CD4-positive, alpha-beta T cell (primary cell): ENCODE measurements around the gene RXFP1. TPM values are rescaled to one million over a fixed set of nuclear protein-coding genes. Genes with fewer than 3 reads are reported as not detected.

ENCODE experiments used
- ATAC-seq: fragments of 200-7000 bp; cut with Tn5 transposase; one replicate; pipeline ENCODE4 v1.10.0; 2022; ENCODE audit warnings: mild to moderate bottlenecking; ENCODE audit not compliant: poor library complexity
- CTCF ChIA-PET: fragments of 350-600 bp; sonication (Branson Sonifier 250); formaldehyde crosslinking; loops from one replicate; lab custom pipeline; 2021; ENCODE audit warnings: antibody characterized with exemption, inconsistent platforms; lab: Charles Lee
- POLR2A ChIA-PET: fragments of 350-600 bp; sonication (Branson Sonifier 250); formaldehyde crosslinking; loops from one replicate; lab custom pipeline; 2021; ENCODE audit warnings: antibody characterized with exemption, inconsistent platforms; lab: Charles Lee
- DNase-seq, 14 experiments: peaks; one replicate each; pipeline ENCODE4 v3.0.0-alpha.2; 2013 to 2020; ENCODE audit warnings: mixed read lengths in 2 of 14
- H3K27ac ChIP-seq, 2 donors: one replicate each; pipeline versions ENCODE4 v1.5.1 to v1.7.0; 2013; ENCODE audit warnings: low read length in 2 of 2, low read depth in 1 of 2, mild to moderate bottlenecking in 1 of 2
- H3K27me3 ChIP-seq, 2 experiments: 1 replicate in 1 of 2; 2 replicates in 1 of 2; pipeline versions ENCODE4 v1.6.1 to v1.7.0; 2013; ENCODE audit warnings: low read length in 2 of 2, control low read depth in 1 of 2, mild to moderate bottlenecking in 1 of 2, moderate library complexity in 1 of 2; ENCODE audit not compliant: insufficient read depth in 2 of 2, control insufficient read depth in 1 of 2
- H3K36me3 ChIP-seq: one replicate; pipeline ENCODE4 v1.6.1; 2013; ENCODE audit warnings: low read length, control low read depth; ENCODE audit not compliant: insufficient read depth
- H3K4me1 ChIP-seq: one replicate; pipeline ENCODE4 v1.6.1; 2013; ENCODE audit warnings: low read length, control low read depth; ENCODE audit not compliant: insufficient read depth
- H3K4me3 ChIP-seq: one replicate; pipeline ENCODE4 v1.5.1; 2013; ENCODE audit warnings: mild to moderate bottlenecking, low read length, moderate library complexity
- H3K9me3 ChIP-seq, 2 experiments: 1 replicate in 1 of 2; 2 replicates in 1 of 2; pipeline versions ENCODE4 v1.6.1 to v1.7.0; 2013; ENCODE audit warnings: low read length in 2 of 2, mild to moderate bottlenecking in 2 of 2, control low read depth in 1 of 2, moderate library complexity in 1 of 2; ENCODE audit not compliant: control insufficient read depth in 1 of 2, insufficient read depth in 1 of 2
- H3K27ac Mint-ChIP-seq: one replicate; pipeline ENCODE4 v1.8.0; 2020; ENCODE audit warnings: mixed read lengths
- H3K27me3 Mint-ChIP-seq: one replicate; pipeline ENCODE4 v1.8.0; 2021; ENCODE audit warnings: mixed read lengths
- H3K36me3 Mint-ChIP-seq: one replicate; pipeline ENCODE4 v1.8.0; 2021; ENCODE audit warnings: low read depth, mixed read lengths
- H3K4me1 Mint-ChIP-seq: one replicate; pipeline ENCODE4 v1.8.0; 2021; ENCODE audit warnings: low read depth, mixed read lengths
- H3K4me3 Mint-ChIP-seq: one replicate; pipeline ENCODE4 v1.8.0; 2020; ENCODE audit warnings: mild to moderate bottlenecking, mixed read lengths
- H3K9me3 Mint-ChIP-seq: one replicate; pipeline ENCODE4 v1.8.0; 2020; ENCODE audit warnings: mixed read lengths
- intact Hi-C, 2 experiments: fragments of 100-400 bp; cut with DNase I in 1 of 2; cut with micrococcal nuclease in 1 of 2; formaldehyde crosslinking; loops; one replicate each; pipeline versions ENCODE4 v1.15.1 to v1.9.0; 2023 to 2025; cut with DNase I, micrococcal nuclease
- total RNA-seq, 174 experiments: library from RNA in 2 of 174; stranded (reverse) in 2 of 174; gene quantifications; one replicate each; pipeline ENCODE4 v1.2.3 and lab custom pipeline; 2021 to 2026
- TF ChIP-seq, protein P1 (sequence below): fragments of 200-600 bp; IDR thresholded peaks from one replicate; pipeline ENCODE4 v1.8.0; 2022; ENCODE audit warnings: antibody characterized with exemption, mild to moderate bottlenecking

RXFP1 gene
- total RNA-seq, 2 experiments from 2014 or later = not detected

DNA sequence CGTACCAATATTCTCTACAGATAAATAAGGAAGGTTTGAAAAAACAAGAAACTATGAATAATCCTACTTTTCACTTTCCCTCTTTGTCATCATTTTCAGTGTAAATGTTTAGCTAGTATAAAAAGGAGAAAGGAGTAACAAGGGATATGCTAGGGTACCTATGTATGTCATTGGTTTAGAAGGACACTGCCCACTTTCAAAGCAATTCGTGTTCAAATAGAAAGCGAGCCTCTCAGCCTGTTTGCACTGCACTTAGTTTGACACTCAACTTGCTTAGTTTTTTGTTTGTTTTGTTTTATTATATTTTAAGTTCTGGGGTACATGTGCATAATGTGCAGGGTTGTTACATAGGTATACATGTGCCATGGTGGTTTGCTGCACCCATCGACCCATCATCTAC, 21.6 kb upstream of the RXFP1 start:
- TF ChIP-seq, protein P1, sequence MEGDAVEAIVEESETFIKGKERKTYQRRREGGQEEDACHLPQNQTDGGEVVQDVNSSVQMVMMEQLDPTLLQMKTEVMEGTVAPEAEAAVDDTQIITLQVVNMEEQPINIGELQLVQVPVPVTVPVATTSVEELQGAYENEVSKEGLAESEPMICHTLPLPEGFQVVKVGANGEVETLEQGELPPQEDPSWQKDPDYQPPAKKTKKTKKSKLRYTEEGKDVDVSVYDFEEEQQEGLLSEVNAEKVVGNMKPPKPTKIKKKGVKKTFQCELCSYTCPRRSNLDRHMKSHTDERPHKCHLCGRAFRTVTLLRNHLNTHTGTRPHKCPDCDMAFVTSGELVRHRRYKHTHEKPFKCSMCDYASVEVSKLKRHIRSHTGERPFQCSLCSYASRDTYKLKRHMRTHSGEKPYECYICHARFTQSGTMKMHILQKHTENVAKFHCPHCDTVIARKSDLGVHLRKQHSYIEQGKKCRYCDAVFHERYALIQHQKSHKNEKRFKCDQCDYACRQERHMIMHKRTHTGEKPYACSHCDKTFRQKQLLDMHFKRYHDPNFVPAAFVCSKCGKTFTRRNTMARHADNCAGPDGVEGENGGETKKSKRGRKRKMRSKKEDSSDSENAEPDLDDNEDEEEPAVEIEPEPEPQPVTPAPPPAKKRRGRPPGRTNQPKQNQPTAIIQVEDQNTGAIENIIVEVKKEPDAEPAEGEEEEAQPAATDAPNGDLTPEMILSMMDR = no peak
- Mint-ChIP-seq H3K9me3 (no peaks in the 10 kb centered on the region), H3K27ac (no peak overlapping the region), H3K27me3 (peaks cover 13% of the 10 kb centered on the region), H3K36me3 (no peaks in the 10 kb centered on the region), H3K4me3 (no peak overlapping the region), H3K4me1 (no peaks in the 10 kb centered on the region)
- Histone ChIP-seq H3K9me3 (no peaks in the 10 kb centered on the region), H3K27me3 (no peaks in the 10 kb centered on the region), H3K36me3 (no peaks in the 10 kb centered on the region), H3K4me1 (no peaks in the 10 kb centered on the region), H3K27ac (no peak overlapping the region), H3K4me3 (no peak overlapping the region)
- CTCF ChIA-PET = no interaction called here
- POLR2A ChIA-PET = no interaction called here
- no peak for ATAC-seq
- intact Hi-C loops = no loop called here
- no peak for DNase-seq

DNA sequence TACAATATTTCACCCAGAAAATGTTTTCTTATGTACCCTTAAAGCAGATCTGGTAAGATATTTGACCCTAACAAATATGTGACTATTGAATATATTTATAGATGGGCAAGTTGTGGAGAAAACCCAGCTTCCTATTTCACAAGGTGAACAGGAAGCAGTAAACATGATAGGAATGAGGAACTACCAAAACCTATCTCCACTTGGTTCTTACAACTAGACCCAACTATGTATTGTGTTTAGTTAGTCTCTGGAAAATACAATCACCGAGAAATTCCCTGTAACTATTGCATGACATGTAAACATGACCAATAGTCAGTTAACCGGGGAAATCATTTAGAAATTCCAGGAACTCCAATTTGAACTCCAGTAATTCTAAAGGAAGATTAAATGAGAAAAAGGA, 8.4 kb upstream of the RXFP1 start:
- CTCF ChIA-PET = no interaction called here
- Mint-ChIP-seq H3K4me3 (no peak overlapping the region), H3K27me3 (peaks cover 4% of the 10 kb centered on the region), H3K27ac (no peak overlapping the region), H3K4me1 (no peaks in the 10 kb centered on the region), H3K36me3 (no peaks in the 10 kb centered on the region), H3K9me3 (no peaks in the 10 kb centered on the region)
- no peak for DNase-seq
- H3K4me3 ChIP-seq = no peak overlapping the region
- TF ChIP-seq, protein P1 = no peak
- H3K27ac ChIP-seq = no peak overlapping the region
- H3K36me3 ChIP-seq = no peaks in the 10 kb centered on the region
- H3K4me1 ChIP-seq = no peaks in the 10 kb centered on the region
- no peaks in the 10 kb centered on the region for H3K27me3 ChIP-seq
- no peak for ATAC-seq
- intact Hi-C loops = no loop called here
- POLR2A ChIA-PET = no interaction called here
- no peaks in the 10 kb centered on the region for H3K9me3 ChIP-seq

DNA sequence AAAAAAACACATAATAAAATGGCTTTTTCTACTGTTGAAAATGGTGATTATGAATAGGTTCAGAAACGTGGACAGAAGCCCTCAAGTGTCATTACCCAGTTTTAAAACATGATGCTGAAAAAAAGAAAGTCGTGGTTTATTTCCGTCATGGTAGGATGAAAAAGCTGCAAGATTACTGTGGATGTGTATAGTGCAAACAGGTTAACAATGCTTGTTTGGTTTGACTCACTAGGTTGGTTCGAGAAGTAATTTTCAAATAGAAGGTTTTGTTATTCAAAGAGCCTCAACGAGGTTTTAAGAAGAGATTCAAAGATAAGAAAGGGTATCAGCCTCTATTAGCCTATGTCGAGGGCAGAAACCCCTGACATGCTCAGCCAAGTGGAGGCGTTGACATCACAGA, 2.5 kb upstream of the RXFP1 start:
- DNase-seq (no peak), ATAC-seq (no peak)
- TF ChIP-seq, protein P1 = no peak
- Histone ChIP-seq H3K9me3 (no peaks in the 10 kb centered on the region), H3K27me3 (peaks cover 0 to 2% of the 10 kb centered on the region in 2 experiments), H3K4me1 (no peaks in the 10 kb centered on the region), H3K36me3 (no peaks in the 10 kb centered on the region), H3K27ac (no peak overlapping the region), H3K4me3 (no peak overlapping the region)
- no peak overlapping the region for H3K27ac Mint-ChIP-seq
- no peaks in the 10 kb centered on the region for H3K9me3 Mint-ChIP-seq
- H3K27me3 Mint-ChIP-seq = peaks cover 5% of the 10 kb centered on the region
- H3K4me3 Mint-ChIP-seq = no peak overlapping the region
- H3K4me1 Mint-ChIP-seq = no peaks in the 10 kb centered on the region
- POLR2A ChIA-PET = no interaction called here
- no peaks in the 10 kb centered on the region for H3K36me3 Mint-ChIP-seq
- intact Hi-C loops = no loop called here
- CTCF ChIA-PET = no interaction called here
